Tibial nerve (tissue), 4 donors: ENCODE results near the gene REPS1. TPM values are rescaled to one million over a fixed set of nuclear protein-coding genes. Genes with fewer than 3 reads are reported as not detected.
A peak's percentile ranks its signal among the peaks of the same experiment; 100 is the strongest.

Experiments used
- DNase-seq, 2 donors: peaks; one replicate each; pipeline ENCODE4 v3.0.0-alpha.2; 2019; ENCODE audit warnings: low spot score in 2 of 2
- H3K27ac ChIP-seq, 4 donors: fragments of 200-600 bp; sonication (generic) in 3 of 4; one replicate each; pipeline ENCODE4 v1.5.1; 2017 to 2019; ENCODE audit warnings: mild to moderate bottlenecking in 1 of 4
- H3K27me3 ChIP-seq, 2 donors: fragments of 200-600 bp; sonication (generic) in 1 of 2; one replicate each; pipeline versions ENCODE4 v1.5.1 to v1.6.0; 2017 to 2019
- H3K36me3 ChIP-seq, 3 donors: fragments of 200-600 bp; sonication (generic); one replicate each; pipeline ENCODE4 v1.5.1; 2018 to 2019
- H3K4me1 ChIP-seq, 4 donors: fragments of 200-600 bp; sonication (generic) in 3 of 4; one replicate each; pipeline ENCODE4 v1.5.1; 2017 to 2019
- H3K4me3 ChIP-seq, 4 donors: fragments of 200-600 bp; sonication (generic) in 3 of 4; one replicate each; pipeline ENCODE4 v1.5.1; 2017 to 2019; ENCODE audit warnings: mild to moderate bottlenecking in 1 of 4, moderate library complexity in 1 of 4
- H3K9me3 ChIP-seq, 4 donors: fragments of 200-600 bp; sonication (generic) in 3 of 4; one replicate each; pipeline ENCODE4 v1.5.1; 2017 to 2019
- CTCF ChIP-seq, 5 experiments: fragments of 200-600 bp in 3 of 5; fragments of 450-650 bp in 2 of 5; sonication (generic) in 3 of 5; IDR thresholded peaks; one replicate each; pipeline ENCODE4 v1.5.1; 2016 to 2019; ENCODE audit warnings: antibody characterized with exemption in 5 of 5, mild to moderate bottlenecking in 3 of 5, moderate library complexity in 2 of 5
- EP300 ChIP-seq, 2 donors: sonication (generic); formaldehyde crosslinking; IDR thresholded peaks; one replicate each; pipeline ENCODE4 v1.6.1; 2017; ENCODE audit warnings: antibody characterized with exemption in 2 of 2, mild to moderate bottlenecking in 1 of 2
- POLR2A ChIP-seq, 2 donors: fragments of 450-650 bp; IDR thresholded peaks; one replicate each; pipeline ENCODE4 v1.6.1; 2017; ENCODE audit warnings: antibody characterized with exemption in 2 of 2, mild to moderate bottlenecking in 2 of 2, moderate library complexity in 2 of 2
- WGBS, 2 donors: methylation state at CpG; one replicate each; pipeline ENCODE4 v1.1.5; 2018; 5-methylcytosine and 5-hydroxymethylcytosine counted together
- total RNA-seq, 4 donors: library from RNA; depleted of rRNA; stranded (reverse); fragments of >200 nt; gene quantifications; one replicate each; pipeline ENCODE4 v1.1.0, GENCODE V29; 2016

Gene REPS1
- total RNA-seq, 4 donors from 2014 or later, result 31.0 to 66.0 (median 50.6) TPM

- H3K4me1 ChIP-seq, result peaks cover 0 to 76% (median 31%) of the 10 kb centered on the region in 4 donors
- DNase-seq, result no peak
- H3K4me3 ChIP-seq, result no peak overlapping the region
- whole genome bisulfite sequencing, 2 donors, result 49 to 54% methylated on average over 3 of the region's 3 CpGs
- H3K27ac ChIP-seq, result peak overlapping the region in 2 of 4 donors; percentile 66 to 83
- H3K27me3 ChIP-seq, result no peaks in the 10 kb centered on the region
- H3K36me3 ChIP-seq, result no peaks in the 10 kb centered on the region
- no peaks in the 10 kb centered on the region for H3K9me3 ChIP-seq
- TF ChIP-seq CTCF (IDR thresholded peaks at IDR 0.05), result no peak
- TF ChIP-seq EP300 (IDR thresholded peaks at IDR 0.05), result no peak
- no peak for TF ChIP-seq POLR2A (IDR thresholded peaks at IDR 0.05)
Observed at GRCh38 chr6:138970159-138970558, 17.9 kb downstream of the REPS1 start.

DNA sequence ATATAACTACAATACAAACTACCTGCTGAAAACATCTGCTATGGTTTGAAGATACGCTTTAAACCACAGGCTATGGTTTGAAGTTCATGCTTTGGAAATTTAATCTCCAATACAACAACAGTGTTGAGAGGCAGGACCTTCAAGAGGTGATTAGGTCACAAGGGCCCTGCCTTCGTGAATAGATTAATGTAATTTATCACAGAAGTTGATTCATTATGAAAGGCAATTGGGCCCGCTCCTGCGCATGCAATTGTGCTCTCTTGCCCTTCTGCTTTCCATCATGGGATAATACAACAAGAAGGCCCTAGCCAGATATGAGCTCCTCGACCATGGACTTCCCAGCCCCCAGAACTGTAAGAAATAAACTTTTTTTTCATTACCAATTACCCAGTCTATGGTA lies 21.2 kb downstream of the REPS1 start:
- DNase-seq, result no peak
- Histone ChIP-seq H3K27me3 (no peaks in the 10 kb centered on the region), H3K27ac (no peak overlapping the region), H3K4me3 (no peak overlapping the region), H3K9me3 (no peaks in the 10 kb centered on the region), H3K36me3 (no peaks in the 10 kb centered on the region), H3K4me1 (peaks cover 0 to 56% (median 18%) of the 10 kb centered on the region in 4 donors)
- 76 to 77% methylated on average over 5 of the region's 5 CpGs for WGBS, 2 donors
- TF ChIP-seq CTCF (IDR thresholded peaks at IDR 0.05) (no peak), POLR2A (IDR thresholded peaks at IDR 0.05) (no peak), EP300 (IDR thresholded peaks at IDR 0.05) (no peak)

DNA sequence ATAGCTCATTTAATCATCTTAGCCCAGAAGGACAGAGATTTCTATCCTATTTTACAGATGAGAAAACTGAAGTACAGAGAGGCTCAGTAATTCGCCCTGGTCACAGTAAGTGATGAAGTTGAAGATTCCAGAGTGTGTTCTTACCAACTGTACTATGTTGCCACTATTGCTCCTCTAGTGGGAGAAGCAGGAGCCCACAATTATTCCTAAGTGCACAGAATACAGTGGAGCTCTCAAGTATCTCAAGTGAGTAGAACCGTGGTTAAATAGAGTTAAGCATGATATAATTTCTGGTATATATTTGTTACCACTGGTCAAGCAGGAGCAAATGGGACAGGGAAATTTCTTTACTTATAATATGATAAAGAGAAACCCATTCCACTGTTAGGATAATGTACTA lies 22.1 kb downstream of the REPS1 start:
- Histone ChIP-seq H3K36me3 (no peaks in the 10 kb centered on the region), H3K9me3 (no peaks in the 10 kb centered on the region), H3K27me3 (no peaks in the 10 kb centered on the region), H3K4me1 (peaks cover 0 to 47% (median 10%) of the 10 kb centered on the region in 4 donors), H3K4me3 (no peak overlapping the region), H3K27ac (no peak overlapping the region)
- TF ChIP-seq POLR2A (IDR thresholded peaks at IDR 0.05) (no peak), EP300 (IDR thresholded peaks at IDR 0.05) (no peak), CTCF (IDR thresholded peaks at IDR 0.05) (no peak)
- no peak for DNase-seq
- WGBS, 2 donors, result 97% methylated on average over 2 of the region's 2 CpGs

DNA sequence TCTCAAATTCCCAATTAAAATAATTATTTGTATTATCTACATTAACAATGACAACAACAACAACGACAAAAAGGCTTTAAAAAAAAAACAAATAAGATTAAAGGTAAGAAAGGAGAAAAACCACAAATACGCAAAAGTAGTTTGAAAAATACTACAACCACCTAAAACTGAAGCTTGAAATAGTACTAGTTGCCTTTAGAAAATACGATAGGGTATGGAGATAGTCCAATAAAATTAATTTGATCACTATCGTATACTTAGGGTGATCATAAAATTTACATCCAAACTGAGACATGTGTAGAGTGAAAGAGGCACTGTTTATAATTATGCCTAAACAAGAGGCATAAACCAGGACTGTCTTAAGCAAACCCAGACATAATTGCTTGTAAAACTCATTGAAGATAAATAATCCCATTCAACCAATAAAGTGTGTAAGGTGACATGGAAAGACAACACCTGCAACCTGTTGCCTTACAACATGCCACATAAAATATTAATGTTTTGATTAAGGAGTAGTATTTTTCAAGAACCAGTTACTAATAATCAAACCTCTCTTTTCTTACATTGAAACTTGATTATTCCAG lies 22.7 kb downstream of the REPS1 start:
- peaks cover 0 to 41% (median 4%) of the 10 kb centered on the region in 4 donors for H3K4me1 ChIP-seq
- H3K9me3 ChIP-seq, result no peaks in the 10 kb centered on the region
- no peaks in the 10 kb centered on the region for H3K36me3 ChIP-seq
- 89 to 92% methylated on average over 4 of the region's 4 CpGs for WGBS, 2 donors
- H3K4me3 ChIP-seq, result no peak overlapping the region
- no peak overlapping the region for H3K27ac ChIP-seq
- H3K27me3 ChIP-seq, result no peaks in the 10 kb centered on the region
- TF ChIP-seq CTCF (IDR thresholded peaks at IDR 0.05), result no peak
- TF ChIP-seq POLR2A (IDR thresholded peaks at IDR 0.05), result no peak
- TF ChIP-seq EP300 (IDR thresholded peaks at IDR 0.05), result no peak
- DNase-seq, result no peak

- peaks cover 0 to 34% (median 0%) of the 10 kb centered on the region in 4 donors for H3K4me1 ChIP-seq
- H3K27me3 ChIP-seq, result no peaks in the 10 kb centered on the region
- TF ChIP-seq POLR2A (IDR thresholded peaks at IDR 0.05) (no peak), EP300 (IDR thresholded peaks at IDR 0.05) (no peak), CTCF (IDR thresholded peaks at IDR 0.05) (no peak)
- no peak overlapping the region for H3K27ac ChIP-seq
- DNase-seq, result no peak
- WGBS, 2 donors, result 94 to 100% methylated on average over 1 of the region's 1 CpG
- no peaks in the 10 kb centered on the region for H3K9me3 ChIP-seq
- no peaks in the 10 kb centered on the region for H3K36me3 ChIP-seq
- no peak overlapping the region for H3K4me3 ChIP-seq
Observed at GRCh38 chr6:138964012-138964411, 24.0 kb downstream of the REPS1 start.
